HCT116 (cell line): ENCODE measurements around the gene MCRIP2. TPM values are rescaled to one million over a fixed set of nuclear protein-coding genes. Genes with fewer than 3 reads are reported as not detected.

Experiments used
- ATAC-seq: fragments of 200-7000 bp; cut with Tn5 transposase; 2 replicates; pipeline ENCODE4 v1.9.1; 2020; ENCODE audit warnings: mild to moderate bottlenecking, moderate library complexity
- BruUV-seq: library from RNA; stranded (reverse); fragments of 400-500 nt; replicated peaks from 2 replicates; lab custom pipeline; 2021; lab: Mats Ljungman, UMichigan
- CTCF ChIA-PET: fragments of 300-600 bp; sonication (Branson Sonifier 250); formaldehyde crosslinking; loops from one replicate; lab custom pipeline; 2021; ENCODE audit warnings: antibody characterized with exemption; lab: Charles Lee
- POLR2A ChIA-PET: fragments of 300-600, 350-600 bp; sonication (Branson Sonifier 250); formaldehyde crosslinking; loops from one replicate; lab custom pipeline; 2021; ENCODE audit warnings: antibody characterized with exemption; lab: Charles Lee
- RAD21 ChIA-PET, 2 experiments: fragments of 300-600 bp; sonication (Branson Sonifier 250); formaldehyde crosslinking; loops; one replicate each; lab custom pipeline; 2023; ENCODE audit warnings: low total read pairs in 2 of 2; ENCODE audit not compliant: uncharacterized antibody in 2 of 2, unreplicated experiment in 2 of 2, low non-redundant PET in 1 of 2; lab: Charles Lee
- DNase-seq: peaks from one replicate; pipeline ENCODE4 v3.0.0-alpha.2; 2010; ENCODE audit warnings: low read depth, low spot score
- H2AFZ ChIP-seq: fragments of 200-600 bp; shearing (Covaris generic), sonication (generic); 2 replicates; pipeline ENCODE4 v1.6.1; 2017; ENCODE audit warnings: low read depth, mixed run types, mixed read lengths, antibody characterized with exemption, low read length; ENCODE audit not compliant: poor library complexity, severe bottlenecking
- H3K27ac ChIP-seq: 2 replicates; pipeline ENCODE4 v1.5.1; 2012; ENCODE audit warnings: low read depth, low read length
- H3K27me3 ChIP-seq: fragments of 200-600 bp; sonication (generic); 2 replicates; pipeline ENCODE4 v1.6.1; 2016; ENCODE audit warnings: mixed run types, low read length, mixed read lengths; ENCODE audit not compliant: insufficient read depth
- H3K36me3 ChIP-seq, 2 experiments: fragments of 200-500 bp in 1 of 2; fragments of 200-600 bp in 1 of 2; sonication (Bioruptor generic) in 1 of 2; sonication (generic) in 1 of 2; 2 replicates each; pipeline versions ENCODE4 v1.5.1 to v1.6.1; 2014 to 2016; ENCODE audit warnings: low read length in 2 of 2, inconsistent platforms in 1 of 2, mixed read lengths in 1 of 2, mixed run types in 1 of 2; ENCODE audit not compliant: insufficient read depth in 2 of 2, control insufficient read depth in 1 of 2
- H3K4me1 ChIP-seq, 2 experiments: fragments of 200-600 bp in 1 of 2; sonication (generic) in 1 of 2; 2 replicates each; pipeline versions ENCODE4 v1.5.1 to v1.6.1; 2012 to 2017; ENCODE audit warnings: low read length in 2 of 2, inconsistent platforms in 1 of 2, mild to moderate bottlenecking in 1 of 2, mixed read lengths in 1 of 2, mixed run types in 1 of 2, moderate library complexity in 1 of 2; ENCODE audit not compliant: insufficient read depth in 2 of 2, control insufficient read depth in 1 of 2
- H3K4me2 ChIP-seq: fragments of 200-600 bp; sonication (generic); 2 replicates; pipeline ENCODE4 v1.6.1; 2017; ENCODE audit warnings: mixed run types, low read length, mixed read lengths
- H3K4me3 ChIP-seq, 2 experiments: fragments of 200-600 bp in 1 of 2; sonication (generic) in 1 of 2; replicated peaks in 1 of 2; 2 replicates each; pipeline ENCODE4 v1.5.1; 2011 to 2016; ENCODE audit warnings: low read length in 2 of 2, control low read depth in 1 of 2, low read depth in 1 of 2, mild to moderate bottlenecking in 1 of 2, mixed read lengths in 1 of 2, mixed run types in 1 of 2
- H3K79me2 ChIP-seq: fragments of 200-600 bp; sonication (generic); 2 replicates; pipeline ENCODE4 v1.6.1; 2017; ENCODE audit warnings: mild to moderate bottlenecking, mixed run types, low read length, moderate library complexity, mixed read lengths; ENCODE audit not compliant: insufficient read depth
- H3K9ac ChIP-seq: fragments of 200-600 bp; sonication (generic); 2 replicates; pipeline ENCODE4 v1.6.1; 2016; ENCODE audit warnings: low read length, mixed read lengths
- H3K9me2 ChIP-seq: fragments of 200-600 bp; sonication (generic), shearing (Covaris generic); 2 replicates; pipeline ENCODE4 v1.6.1; 2017; ENCODE audit warnings: mixed run types, mild to moderate bottlenecking, moderate library complexity; ENCODE audit not compliant: insufficient read depth
- H3K9me3 ChIP-seq, 2 experiments: fragments of 200-500 bp in 1 of 2; fragments of 200-600 bp in 1 of 2; sonication (Bioruptor generic) in 1 of 2; sonication (generic) in 1 of 2; 2 replicates each; pipeline ENCODE4 v1.6.1; 2014 to 2017; ENCODE audit warnings: low read length in 2 of 2, mixed read lengths in 2 of 2, inconsistent platforms in 1 of 2, low read depth in 1 of 2, mild to moderate bottlenecking in 1 of 2, mixed run types in 1 of 2, moderate library complexity in 1 of 2; ENCODE audit not compliant: control insufficient read depth in 1 of 2, insufficient read depth in 1 of 2
- H4K20me1 ChIP-seq: fragments of 200-600 bp; sonication (generic), shearing (Covaris generic); 2 replicates; pipeline ENCODE4 v1.6.1; 2017; ENCODE audit warnings: mixed run types, mild to moderate bottlenecking, moderate library complexity; ENCODE audit not compliant: insufficient read depth
- CBX3 ChIP-seq: IDR thresholded peaks from 2 replicates; pipeline ENCODE4 v1.6.1; 2012; ENCODE audit warnings: low read depth
- CEBPB ChIP-seq: IDR thresholded peaks from 2 replicates; pipeline ENCODE4 v1.6.1; 2012; ENCODE audit warnings: low read depth
- ELF1 ChIP-seq: IDR thresholded peaks from 2 replicates; pipeline ENCODE4 v1.6.1; 2012; ENCODE audit warnings: low read depth, borderline replicate concordance
- EZH2 ChIP-seq: fragments of 200-600 bp; sonication (generic); IDR thresholded peaks from 2 replicates; pipeline ENCODE4 v1.6.1; 2017; ENCODE audit warnings: antibody characterized with exemption, mixed run types
- EZH2phosphoT487 ChIP-seq: fragments of 200-600 bp; IDR thresholded peaks from 2 replicates; pipeline ENCODE4 v1.6.1; 2018; ENCODE audit warnings: antibody characterized with exemption, borderline replicate concordance
- POLR2AphosphoS5 ChIP-seq: IDR thresholded peaks from 2 replicates; pipeline ENCODE4 v1.6.1; 2011; ENCODE audit warnings: mild to moderate bottlenecking, low read depth, low read length, moderate library complexity
- SIN3A ChIP-seq: IDR thresholded peaks from 2 replicates; pipeline ENCODE4 v1.6.1; 2012; ENCODE audit warnings: low read depth
- SP1 ChIP-seq: IDR thresholded peaks from 2 replicates; pipeline ENCODE4 v1.6.1; 2012; ENCODE audit warnings: low read depth
- YY1 ChIP-seq: IDR thresholded peaks from 2 replicates; pipeline ENCODE4 v1.6.1; 2011; ENCODE audit warnings: low read length, low read depth, moderate library complexity, mild to moderate bottlenecking; ENCODE audit not compliant: insufficient replicate concordance; ENCODE audit errors: extremely low read depth
- intact Hi-C: fragments of 100-400 bp; cut with micrococcal nuclease; formaldehyde crosslinking; loops from 2 replicates; pipeline ENCODE4 v1.10.0; 2022
- total RNA-seq: library from RNA; stranded (reverse); gene quantifications from one replicate; pipeline ENCODE4 v1.2.1, GENCODE V29; 2021; ENCODE audit not compliant: unreplicated experiment
- TF ChIP-seq, protein P1 (sequence below), 3 experiments: fragments of 200-600 bp in 1 of 3; sonication (generic) in 1 of 3; IDR thresholded peaks in 2 of 3; conservative IDR thresholded peaks in 1 of 3; 2 replicates each; pipeline ENCODE4 v1.5.1; 2012 to 2017; ENCODE audit warnings: low read depth in 2 of 3, low read length in 2 of 3, antibody characterized with exemption in 1 of 3, borderline replicate concordance in 1 of 3, control low read depth in 1 of 3, mild to moderate bottlenecking in 1 of 3, mixed read lengths in 1 of 3, mixed run types in 1 of 3, moderate library complexity in 1 of 3; ENCODE audit not compliant: insufficient read depth in 1 of 3
- TF ChIP-seq, protein P2 (sequence below): IDR thresholded peaks from 2 replicates; pipeline ENCODE4 v1.6.1; 2012
- TF ChIP-seq, protein P3 (sequence below): IDR thresholded peaks from 2 replicates; pipeline ENCODE4 v1.6.1; 2012
- TF ChIP-seq, protein P4 (sequence below): IDR thresholded peaks from 2 replicates; pipeline ENCODE4 v1.6.1; 2011; ENCODE audit warnings: mild to moderate bottlenecking, low read length, moderate library complexity; ENCODE audit not compliant: insufficient replicate concordance; ENCODE audit errors: extremely low read depth

Gene MCRIP2
- total RNA-seq, 1 experiment from 2014 or later, result 34.9 TPM

DNA sequence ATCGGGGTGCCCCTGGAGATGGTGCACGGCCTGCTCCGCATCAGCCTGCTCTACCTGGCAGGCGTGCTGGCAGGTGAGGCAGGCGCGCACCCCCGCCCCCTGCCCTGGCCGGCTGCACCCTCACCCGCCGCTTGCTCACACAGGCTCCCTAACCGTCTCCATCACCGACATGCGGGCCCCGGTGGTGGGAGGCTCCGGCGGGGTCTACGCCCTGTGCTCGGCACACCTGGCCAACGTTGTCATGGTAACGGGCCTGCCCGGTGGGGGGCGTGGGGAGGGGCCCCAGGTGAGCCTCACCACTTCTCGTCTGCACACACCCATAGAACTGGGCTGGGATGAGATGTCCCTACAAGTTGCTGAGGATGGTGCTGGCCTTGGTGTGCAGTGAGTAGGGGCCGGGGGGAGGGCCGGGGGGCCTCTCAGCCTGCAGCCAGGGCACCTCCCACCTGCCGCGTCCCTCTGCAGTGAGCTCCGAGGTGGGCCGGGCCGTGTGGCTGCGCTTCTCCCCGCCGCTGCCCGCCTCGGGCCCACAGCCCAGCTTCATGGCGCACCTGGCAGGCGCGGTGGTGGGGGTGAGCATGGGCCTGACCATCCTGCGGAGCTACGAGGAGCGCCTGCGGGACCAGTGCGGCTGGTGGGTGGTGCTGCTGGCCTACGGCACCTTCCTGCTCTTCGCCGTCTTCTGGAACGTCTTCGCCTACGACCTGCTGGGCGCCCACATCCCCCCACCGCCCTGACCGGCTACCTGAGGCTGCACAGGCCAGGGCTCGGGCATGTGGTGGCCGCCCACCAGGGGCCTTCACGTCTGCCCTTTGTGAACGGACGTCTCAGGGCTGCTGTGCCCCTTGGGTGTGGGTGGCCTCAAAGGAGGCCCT, 35.9 kb downstream of the MCRIP2 start:
- ChIA-PET POLR2A (no interaction called here), RAD21 (no interaction called here), CTCF (no interaction called here)
- Histone ChIP-seq H2AFZ (no peak overlapping the region), H4K20me1 (no peaks in the 10 kb centered on the region), H3K9me3 (no peaks in the 10 kb centered on the region), H3K36me3 (peaks cover 0 to 19% of the 10 kb centered on the region in 2 experiments; a peak in 2 of 4 replicates), H3K9ac (no peak overlapping the region), H3K27ac (no peak overlapping the region), H3K4me3 (no peak overlapping the region), H3K4me2 (no peak overlapping the region), H3K27me3 (no peaks in the 10 kb centered on the region), H3K79me2 (peaks cover 21% of the 10 kb centered on the region), H3K9me2 (no peaks in the 10 kb centered on the region), H3K4me1 (peaks cover 5 to 27% of the 10 kb centered on the region in 2 experiments; a peak in 3 of 4 replicates)
- ATAC-seq (no peak), DNase-seq (no peak)
- TF ChIP-seq ELF1 (no peak), SP1 (no peak), SIN3A (no peak), EZH2 (no peak), POLR2AphosphoS5 (no peak), YY1 (no peak), CBX3 (no peak), CEBPB (no peak), EZH2phosphoT487 (no peak)
- TF ChIP-seq, protein P1, sequence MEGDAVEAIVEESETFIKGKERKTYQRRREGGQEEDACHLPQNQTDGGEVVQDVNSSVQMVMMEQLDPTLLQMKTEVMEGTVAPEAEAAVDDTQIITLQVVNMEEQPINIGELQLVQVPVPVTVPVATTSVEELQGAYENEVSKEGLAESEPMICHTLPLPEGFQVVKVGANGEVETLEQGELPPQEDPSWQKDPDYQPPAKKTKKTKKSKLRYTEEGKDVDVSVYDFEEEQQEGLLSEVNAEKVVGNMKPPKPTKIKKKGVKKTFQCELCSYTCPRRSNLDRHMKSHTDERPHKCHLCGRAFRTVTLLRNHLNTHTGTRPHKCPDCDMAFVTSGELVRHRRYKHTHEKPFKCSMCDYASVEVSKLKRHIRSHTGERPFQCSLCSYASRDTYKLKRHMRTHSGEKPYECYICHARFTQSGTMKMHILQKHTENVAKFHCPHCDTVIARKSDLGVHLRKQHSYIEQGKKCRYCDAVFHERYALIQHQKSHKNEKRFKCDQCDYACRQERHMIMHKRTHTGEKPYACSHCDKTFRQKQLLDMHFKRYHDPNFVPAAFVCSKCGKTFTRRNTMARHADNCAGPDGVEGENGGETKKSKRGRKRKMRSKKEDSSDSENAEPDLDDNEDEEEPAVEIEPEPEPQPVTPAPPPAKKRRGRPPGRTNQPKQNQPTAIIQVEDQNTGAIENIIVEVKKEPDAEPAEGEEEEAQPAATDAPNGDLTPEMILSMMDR (IDR thresholded peaks at IDR 0.05 in 2 of 3, conservative IDR thresholded peaks at IDR 0.05 in 1 of 3; ENCODE audit: borderline replicate concordance in 1 of 3, insufficient read depth in 1 of 3, low read depth in 2 of 3, low read length in 2 of 3), result no peak
- TF ChIP-seq, protein P2, sequence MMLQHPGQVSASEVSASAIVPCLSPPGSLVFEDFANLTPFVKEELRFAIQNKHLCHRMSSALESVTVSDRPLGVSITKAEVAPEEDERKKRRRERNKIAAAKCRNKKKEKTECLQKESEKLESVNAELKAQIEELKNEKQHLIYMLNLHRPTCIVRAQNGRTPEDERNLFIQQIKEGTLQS, result no peak
- TF ChIP-seq, protein P3, sequence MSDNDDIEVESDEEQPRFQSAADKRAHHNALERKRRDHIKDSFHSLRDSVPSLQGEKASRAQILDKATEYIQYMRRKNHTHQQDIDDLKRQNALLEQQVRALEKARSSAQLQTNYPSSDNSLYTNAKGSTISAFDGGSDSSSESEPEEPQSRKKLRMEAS, result no peak
- TF ChIP-seq, protein P4, sequence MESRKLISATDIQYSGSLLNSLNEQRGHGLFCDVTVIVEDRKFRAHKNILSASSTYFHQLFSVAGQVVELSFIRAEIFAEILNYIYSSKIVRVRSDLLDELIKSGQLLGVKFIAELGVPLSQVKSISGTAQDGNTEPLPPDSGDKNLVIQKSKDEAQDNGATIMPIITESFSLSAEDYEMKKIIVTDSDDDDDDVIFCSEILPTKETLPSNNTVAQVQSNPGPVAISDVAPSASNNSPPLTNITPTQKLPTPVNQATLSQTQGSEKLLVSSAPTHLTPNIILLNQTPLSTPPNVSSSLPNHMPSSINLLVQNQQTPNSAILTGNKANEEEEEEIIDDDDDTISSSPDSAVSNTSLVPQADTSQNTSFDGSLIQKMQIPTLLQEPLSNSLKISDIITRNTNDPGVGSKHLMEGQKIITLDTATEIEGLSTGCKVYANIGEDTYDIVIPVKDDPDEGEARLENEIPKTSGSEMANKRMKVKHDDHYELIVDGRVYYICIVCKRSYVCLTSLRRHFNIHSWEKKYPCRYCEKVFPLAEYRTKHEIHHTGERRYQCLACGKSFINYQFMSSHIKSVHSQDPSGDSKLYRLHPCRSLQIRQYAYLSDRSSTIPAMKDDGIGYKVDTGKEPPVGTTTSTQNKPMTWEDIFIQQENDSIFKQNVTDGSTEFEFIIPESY, result no peak
- intact Hi-C loops, result no loop called here
- no TSS peak for BruUV-seq
